ES-I3 (cell line): ENCODE results near the gene CD101.

Source experiments
- H3K36me3 ChIP-seq: 2 replicates; pipeline ENCODE4 v1.6.1; 2013; ENCODE audit warnings: mild to moderate bottlenecking, low read length, control low read depth, moderate library complexity; ENCODE audit not compliant: insufficient read depth
- H3K4me1 ChIP-seq: 2 replicates; pipeline ENCODE4 v1.6.1; 2013; ENCODE audit warnings: mild to moderate bottlenecking, control low read depth, low read length; ENCODE audit not compliant: insufficient read depth
- H3K9ac ChIP-seq: 2 replicates; pipeline ENCODE4 v1.6.1; 2013; ENCODE audit warnings: low read depth, mild to moderate bottlenecking, low read length, moderate library complexity
- H3K9me3 ChIP-seq: 2 replicates; pipeline ENCODE4 v1.6.1; 2013; ENCODE audit warnings: mild to moderate bottlenecking, low read length, moderate library complexity; ENCODE audit not compliant: control insufficient read depth, insufficient read depth

CD101 gene

GRCh38 chr1:116993286-116993685 is 8.3 kb upstream of the CD101 start:
- Histone ChIP-seq H3K9me3 (no peaks in the 10 kb centered on the region), H3K36me3 (peaks cover 2% of the 10 kb centered on the region), H3K9ac (no peak overlapping the region), H3K4me1 (no peaks in the 10 kb centered on the region)

- Histone ChIP-seq H3K9ac (no peak overlapping the region), H3K4me1 (no peaks in the 10 kb centered on the region)
These were observed 7.1 kb upstream of the CD101 start for GRCh38 chr1:116994411-116994810.

GRCh38 chr1:116997066-116997465 is 4.5 kb upstream of the CD101 start:
- Histone ChIP-seq H3K9me3 (no peaks in the 10 kb centered on the region), H3K4me1 (no peaks in the 10 kb centered on the region), H3K9ac (no peak overlapping the region), H3K36me3 (peaks cover 2% of the 10 kb centered on the region; the same call in 1 of the 2 replicates)

More at GRCh38 chr1:116994411-116994810, 7.1 kb upstream of the CD101 start:
- Histone ChIP-seq H3K9me3 (no peaks in the 10 kb centered on the region), H3K36me3 (peaks cover 2% of the 10 kb centered on the region)

- no peaks in the 10 kb centered on the region for H3K4me1 ChIP-seq
- no peaks in the 10 kb centered on the region for H3K9me3 ChIP-seq
- H3K36me3 ChIP-seq = peaks cover 2% of the 10 kb centered on the region; the same call in 1 of the 2 replicates
- no peak overlapping the region for H3K9ac ChIP-seq
These were observed 3.9 kb upstream of the CD101 start for GRCh38 chr1:116997636-116998035.

GRCh38 chr1:116999596-116999995 is 2.0 kb upstream of the CD101 start:
- no peak overlapping the region for H3K9ac ChIP-seq
- peaks cover 4% of the 10 kb centered on the region; the same call in 1 of the 2 replicates for H3K4me1 ChIP-seq
- no peaks in the 10 kb centered on the region for H3K9me3 ChIP-seq
- peaks cover 2% of the 10 kb centered on the region; the same call in 1 of the 2 replicates for H3K36me3 ChIP-seq

- peaks cover 4% of the 10 kb centered on the region; the same call in 1 of the 2 replicates for H3K4me1 ChIP-seq
These were observed 1.4 kb upstream of the CD101 start for GRCh38 chr1:117000142-117000541.

GRCh38 chr1:117003223-117003875 is 1.8 kb downstream of the CD101 start:
- Histone ChIP-seq H3K9ac (no peak overlapping the region), H3K9me3 (no peaks in the 10 kb centered on the region), H3K36me3 (no peaks in the 10 kb centered on the region), H3K4me1 (peaks cover 4% of the 10 kb centered on the region; the same call in 1 of the 2 replicates)

More at GRCh38 chr1:117000142-117000541, 1.4 kb upstream of the CD101 start:
- H3K9ac ChIP-seq = no peak overlapping the region
- no peaks in the 10 kb centered on the region for H3K9me3 ChIP-seq
- H3K36me3 ChIP-seq = peaks cover 2% of the 10 kb centered on the region; the same call in 1 of the 2 replicates

GRCh38 chr1:117007719-117008013 is 6.1 kb downstream of the CD101 start:
- H3K36me3 ChIP-seq = no peaks in the 10 kb centered on the region
- no peak overlapping the region for H3K9ac ChIP-seq
- H3K4me1 ChIP-seq = peaks cover 4% of the 10 kb centered on the region; the same call in 1 of the 2 replicates
- H3K9me3 ChIP-seq = no peaks in the 10 kb centered on the region

- Histone ChIP-seq H3K9ac (no peak overlapping the region), H3K36me3 (no peaks in the 10 kb centered on the region), H3K9me3 (no peaks in the 10 kb centered on the region), H3K4me1 (no peaks in the 10 kb centered on the region; the same call in 1 of the 2 replicates)
These were observed 7.1 kb downstream of the CD101 start for GRCh38 chr1:117008656-117009055.

GRCh38 chr1:117009132-117009531 is 7.6 kb downstream of the CD101 start:
- Histone ChIP-seq H3K9me3 (no peaks in the 10 kb centered on the region), H3K9ac (no peak overlapping the region), H3K4me1 (no peaks in the 10 kb centered on the region), H3K36me3 (no peaks in the 10 kb centered on the region)

GRCh38 chr1:117010310-117010969 is 8.9 kb downstream of the CD101 start:
- Histone ChIP-seq H3K36me3 (no peaks in the 10 kb centered on the region), H3K9ac (no peak overlapping the region), H3K4me1 (no peaks in the 10 kb centered on the region), H3K9me3 (no peaks in the 10 kb centered on the region)

- H3K9ac ChIP-seq = no peak overlapping the region
- no peaks in the 10 kb centered on the region for H3K9me3 ChIP-seq
- no peaks in the 10 kb centered on the region for H3K36me3 ChIP-seq
- no peaks in the 10 kb centered on the region for H3K4me1 ChIP-seq
These were observed 9.8 kb downstream of the CD101 start for GRCh38 chr1:117011334-117011733.

GRCh38 chr1:117013309-117013858 is 11.8 kb downstream of the CD101 start:
- H3K9me3 ChIP-seq = no peaks in the 10 kb centered on the region
- H3K36me3 ChIP-seq = no peaks in the 10 kb centered on the region
- no peaks in the 10 kb centered on the region for H3K4me1 ChIP-seq
- no peak overlapping the region for H3K9ac ChIP-seq

GRCh38 chr1:117014209-117014608 is 12.6 kb downstream of the CD101 start:
- Histone ChIP-seq H3K36me3 (no peaks in the 10 kb centered on the region), H3K4me1 (no peaks in the 10 kb centered on the region), H3K9ac (no peak overlapping the region), H3K9me3 (no peaks in the 10 kb centered on the region)

- Histone ChIP-seq H3K4me1 (no peaks in the 10 kb centered on the region), H3K9ac (no peak overlapping the region), H3K36me3 (no peaks in the 10 kb centered on the region), H3K9me3 (no peaks in the 10 kb centered on the region)
These were observed 14.2 kb downstream of the CD101 start for GRCh38 chr1:117015724-117016123.
